Skeletal muscle tissue (tissue), 4 donors: ENCODE results near the gene CHAF1B. TPM values are rescaled to one million over a fixed set of nuclear protein-coding genes. Genes with fewer than 3 reads are reported as not detected.

Source experiments
- H3K27ac ChIP-seq: one replicate; pipeline ENCODE4 v1.7.0; 2013; ENCODE audit warnings: mild to moderate bottlenecking, low read depth, low read length, inconsistent platforms
- H3K27me3 ChIP-seq, 3 donors: one replicate each; pipeline ENCODE4 v1.7.0; 2013; ENCODE audit warnings: low read length in 3 of 3; ENCODE audit not compliant: control insufficient read depth in 3 of 3, insufficient read depth in 3 of 3
- H3K36me3 ChIP-seq, 3 donors: one replicate each; pipeline ENCODE4 v1.7.0; 2013; ENCODE audit warnings: low read length in 3 of 3; ENCODE audit not compliant: control insufficient read depth in 3 of 3, insufficient read depth in 3 of 3
- H3K4me1 ChIP-seq, 3 donors: one replicate each; pipeline ENCODE4 v1.7.0; 2013; ENCODE audit warnings: low read length in 3 of 3, mild to moderate bottlenecking in 3 of 3; ENCODE audit not compliant: control insufficient read depth in 3 of 3, insufficient read depth in 3 of 3
- H3K4me3 ChIP-seq, 3 donors: one replicate each; pipeline ENCODE4 v1.7.0; 2013; ENCODE audit warnings: low read length in 3 of 3
- H3K9ac ChIP-seq, 3 donors: one replicate each; pipeline ENCODE4 v1.7.0; 2013; ENCODE audit warnings: low read length in 3 of 3, mild to moderate bottlenecking in 3 of 3, moderate library complexity in 2 of 3, low read depth in 1 of 3
- H3K9me3 ChIP-seq, 3 donors: one replicate each; pipeline ENCODE4 v1.7.0; 2013; ENCODE audit warnings: low read length in 3 of 3; ENCODE audit not compliant: control insufficient read depth in 3 of 3
- total RNA-seq: library from RNA; depleted of rRNA; stranded (reverse); fragments of >200 nt; gene quantifications from one replicate; pipeline ENCODE4 v1.2.3, GENCODE V29; 2014
- donor health status: Osteomylitis.

Gene CHAF1B
- total RNA-seq, 1 donor from 2014 or later: 2.1 TPM

GRCh38 chr21:36400719-36401118 is 15.5 kb downstream of the CHAF1B start:
- Histone ChIP-seq H3K27me3 (no peaks in the 10 kb centered on the region), H3K27ac (no peak overlapping the region), H3K4me1 (peaks cover 0 to 3% (median 1%) of the 10 kb centered on the region in 3 donors), H3K4me3 (no peak overlapping the region), H3K36me3 (peaks cover 6 to 13% (median 7%) of the 10 kb centered on the region in 3 donors), H3K9ac (no peak overlapping the region), H3K9me3 (no peaks in the 10 kb centered on the region)

GRCh38 chr21:36402339-36402738 is 17.1 kb downstream of the CHAF1B start:
- no peak overlapping the region for H3K27ac ChIP-seq
- peaks cover 6 to 13% (median 7%) of the 10 kb centered on the region in 3 donors for H3K36me3 ChIP-seq
- no peaks in the 10 kb centered on the region for H3K4me1 ChIP-seq
- H3K9me3 ChIP-seq: no peaks in the 10 kb centered on the region
- H3K4me3 ChIP-seq: no peak overlapping the region
- no peak overlapping the region for H3K9ac ChIP-seq
- H3K27me3 ChIP-seq: no peaks in the 10 kb centered on the region

DNA sequence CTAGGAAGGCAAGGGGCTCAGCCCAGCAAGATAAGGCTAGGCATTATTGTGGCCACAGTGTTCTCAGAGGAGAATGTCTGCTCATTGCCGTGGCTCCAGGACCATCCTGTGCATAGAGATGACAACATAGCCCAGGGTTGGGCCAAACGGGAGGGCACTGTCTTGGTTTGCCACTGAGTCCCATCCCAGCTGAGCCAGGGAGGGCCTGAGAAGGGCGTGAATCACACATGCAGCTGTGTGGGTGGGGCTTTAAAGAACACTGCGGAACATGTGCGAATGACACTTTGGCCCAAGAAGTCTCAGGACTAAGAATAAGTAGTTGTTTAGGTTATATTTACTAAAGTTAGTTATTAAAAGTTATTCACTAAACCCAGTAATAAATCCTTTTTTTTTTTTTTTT is 18.5 kb downstream of the CHAF1B start:
- Histone ChIP-seq H3K9ac (no peak overlapping the region), H3K36me3 (peaks cover 6 to 13% (median 7%) of the 10 kb centered on the region in 3 donors), H3K9me3 (no peaks in the 10 kb centered on the region), H3K4me1 (no peaks in the 10 kb centered on the region), H3K27me3 (no peaks in the 10 kb centered on the region), H3K4me3 (no peak overlapping the region), H3K27ac (no peak overlapping the region)

DNA sequence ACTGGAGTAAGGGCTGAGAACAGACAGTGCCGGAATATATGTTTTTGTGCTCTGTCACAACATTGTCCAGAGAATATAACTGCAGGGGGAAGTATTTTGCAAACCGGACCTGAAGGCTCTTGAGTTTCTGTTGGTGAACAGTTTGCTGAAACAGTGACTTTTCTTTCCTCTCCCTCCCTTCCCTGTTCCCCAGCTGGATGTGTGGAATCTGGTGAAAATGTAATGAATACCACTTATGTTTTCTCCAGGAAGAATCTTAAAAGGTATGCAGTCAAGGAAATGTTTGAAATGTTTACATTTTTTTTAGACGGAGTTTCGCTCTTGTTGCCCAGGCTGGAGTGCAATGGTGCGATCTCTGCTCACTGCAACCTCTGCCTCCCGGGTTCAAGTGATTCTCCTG is 23.4 kb downstream of the CHAF1B start:
- H3K36me3 ChIP-seq: peaks cover 6 to 21% (median 12%) of the 10 kb centered on the region in 3 donors
- no peak overlapping the region for H3K9ac ChIP-seq
- no peak overlapping the region for H3K27ac ChIP-seq
- no peaks in the 10 kb centered on the region for H3K27me3 ChIP-seq
- no peaks in the 10 kb centered on the region for H3K4me1 ChIP-seq
- no peak overlapping the region for H3K4me3 ChIP-seq
- no peaks in the 10 kb centered on the region for H3K9me3 ChIP-seq

DNA sequence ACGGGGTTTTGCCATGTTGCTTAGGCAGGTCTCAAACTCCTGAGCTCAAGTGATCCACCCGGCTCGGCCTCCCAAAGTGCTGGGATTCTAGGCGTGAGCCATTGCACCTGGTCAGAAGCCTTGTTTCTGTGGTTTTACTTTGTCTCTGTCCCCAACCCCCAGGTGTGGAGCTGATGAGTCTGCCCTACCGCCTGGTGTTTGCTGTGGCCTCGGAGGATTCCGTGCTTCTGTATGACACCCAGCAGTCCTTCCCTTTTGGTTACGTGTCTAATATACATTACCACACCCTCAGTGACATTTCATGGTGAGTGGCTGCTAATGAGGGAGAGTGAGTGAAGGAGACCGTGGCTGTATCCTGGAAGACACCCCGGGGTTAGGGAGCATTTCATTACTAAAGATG is 26.1 kb downstream of the CHAF1B start:
- H3K4me1 ChIP-seq: no peaks in the 10 kb centered on the region
- no peak overlapping the region for H3K27ac ChIP-seq
- no peaks in the 10 kb centered on the region for H3K27me3 ChIP-seq
- H3K4me3 ChIP-seq: no peak overlapping the region
- peaks cover 14 to 34% (median 15%) of the 10 kb centered on the region in 3 donors for H3K36me3 ChIP-seq
- no peak overlapping the region for H3K9ac ChIP-seq
- H3K9me3 ChIP-seq: no peaks in the 10 kb centered on the region

- H3K27ac ChIP-seq: no peak overlapping the region
- H3K9ac ChIP-seq: no peak overlapping the region
- no peaks in the 10 kb centered on the region for H3K27me3 ChIP-seq
- no peaks in the 10 kb centered on the region for H3K9me3 ChIP-seq
- H3K4me1 ChIP-seq: no peaks in the 10 kb centered on the region
- no peak overlapping the region for H3K4me3 ChIP-seq
- peaks cover 16 to 34% (median 17%) of the 10 kb centered on the region in 3 donors for H3K36me3 ChIP-seq
Observed at GRCh38 chr21:36412916-36413315, 27.7 kb downstream of the CHAF1B start.

GRCh38 chr21:36415375-36415774 is 30.2 kb downstream of the CHAF1B start:
- Histone ChIP-seq H3K27me3 (no peaks in the 10 kb centered on the region), H3K27ac (no peak overlapping the region), H3K9me3 (no peaks in the 10 kb centered on the region), H3K4me3 (no peak overlapping the region), H3K9ac (no peak overlapping the region), H3K36me3 (peaks cover 16 to 34% (median 17%) of the 10 kb centered on the region in 3 donors), H3K4me1 (peaks cover 2 to 7% (median 5%) of the 10 kb centered on the region in 3 donors)

DNA sequence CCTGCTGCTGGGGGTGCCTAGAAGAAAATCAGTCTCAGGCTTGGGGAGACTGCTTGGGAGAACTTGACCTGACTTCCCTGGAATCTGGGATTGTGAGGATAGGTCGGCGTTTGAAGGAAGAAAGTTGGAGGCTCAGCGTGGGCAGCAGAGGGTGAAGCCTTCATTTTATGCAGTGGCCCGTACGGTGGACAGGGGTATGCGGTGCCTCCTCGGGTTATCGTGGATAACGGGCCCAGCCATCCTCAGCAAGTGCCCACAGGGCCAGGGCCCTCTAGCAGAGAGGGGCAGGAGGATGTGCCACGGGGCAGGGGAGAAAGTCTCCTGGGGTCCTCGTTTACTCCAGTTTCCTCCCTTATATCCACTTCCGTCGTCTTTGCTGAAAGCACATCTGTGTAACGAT is 34.0 kb downstream of the CHAF1B start:
- H3K4me1 ChIP-seq: peaks cover 2 to 7% (median 5%) of the 10 kb centered on the region in 3 donors
- peaks cover 2 to 10% (median 6%) of the 10 kb centered on the region in 3 donors for H3K36me3 ChIP-seq
- H3K27ac ChIP-seq: no peak overlapping the region
- H3K27me3 ChIP-seq: no peaks in the 10 kb centered on the region
- no peaks in the 10 kb centered on the region for H3K9me3 ChIP-seq
- no peak overlapping the region for H3K4me3 ChIP-seq
- H3K9ac ChIP-seq: no peak overlapping the region

DNA sequence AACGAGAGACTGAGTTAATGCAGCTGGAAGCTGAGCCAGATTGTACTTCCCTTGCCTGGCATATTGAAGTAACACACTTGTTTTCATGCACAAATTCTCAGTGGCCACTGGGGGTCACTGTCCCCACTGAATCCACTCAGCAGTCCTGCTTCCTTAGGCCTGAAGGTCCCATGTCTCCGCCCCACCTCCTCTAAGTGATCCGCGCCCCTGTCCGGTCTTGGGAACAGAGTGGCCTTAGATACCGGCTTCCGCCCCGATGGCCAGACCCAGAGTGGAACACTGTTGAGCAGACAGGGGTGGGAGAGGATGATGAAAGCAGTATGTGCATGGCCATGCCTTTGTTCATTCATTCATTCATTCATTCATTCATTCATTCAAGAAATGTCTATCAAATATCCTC is 34.8 kb downstream of the CHAF1B start:
- Histone ChIP-seq H3K4me3 (peak overlapping the region in 1 of 3 donors; percentile 0), H3K9me3 (no peaks in the 10 kb centered on the region), H3K27ac (no peak overlapping the region), H3K4me1 (peaks cover 2 to 7% (median 5%) of the 10 kb centered on the region in 3 donors), H3K27me3 (no peaks in the 10 kb centered on the region), H3K36me3 (peaks cover 2 to 10% (median 6%) of the 10 kb centered on the region in 3 donors), H3K9ac (no peak overlapping the region)

DNA sequence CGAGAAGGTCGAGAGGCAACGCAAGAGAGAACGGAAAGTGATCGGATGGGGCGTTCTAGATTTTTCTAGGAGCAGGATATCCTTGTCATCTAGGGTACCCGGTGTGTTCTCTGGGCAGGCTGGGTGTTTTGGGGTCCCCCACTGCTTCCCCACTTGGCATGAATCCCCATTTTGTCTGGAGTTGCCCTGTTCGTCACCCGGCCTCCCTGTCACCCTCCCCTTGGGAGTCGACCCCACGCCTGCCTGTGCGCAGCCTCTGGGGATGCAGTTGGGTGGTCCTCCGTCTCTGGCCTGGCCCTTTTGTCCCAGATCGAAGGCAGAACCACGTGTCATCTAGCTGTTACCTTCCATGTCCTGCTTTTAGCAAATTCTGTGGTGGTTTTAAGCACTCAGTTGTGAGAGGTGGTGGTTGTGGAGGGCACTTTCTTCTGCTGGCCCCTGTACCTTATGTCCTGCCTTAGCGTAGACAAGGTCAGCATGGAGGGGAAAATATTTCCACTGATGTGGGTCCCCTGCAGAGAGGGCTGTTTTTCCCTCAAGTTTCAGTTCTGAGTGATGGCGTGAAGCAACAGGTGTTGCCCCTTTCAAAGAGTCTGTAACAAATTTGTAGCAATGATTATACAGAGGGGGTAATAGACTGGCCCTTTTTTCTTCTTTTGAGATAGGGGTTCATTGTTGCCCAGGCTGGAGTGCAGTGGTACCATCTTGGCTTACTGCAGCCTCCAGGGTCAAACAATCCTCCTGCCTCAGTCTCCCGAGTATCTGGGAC is 35.6 kb downstream of the CHAF1B start:
- H3K4me3 ChIP-seq: no peak overlapping the region
- H3K4me1 ChIP-seq: peaks cover 2 to 7% (median 5%) of the 10 kb centered on the region in 3 donors
- H3K27me3 ChIP-seq: no peaks in the 10 kb centered on the region
- no peak overlapping the region for H3K9ac ChIP-seq
- H3K9me3 ChIP-seq: no peaks in the 10 kb centered on the region
- no peak overlapping the region for H3K27ac ChIP-seq
- H3K36me3 ChIP-seq: peaks cover 2 to 6% (median 6%) of the 10 kb centered on the region in 3 donors
